Gastrocnemius medialis (tissue), 4 donors: ENCODE data around the gene PGAP2. TPM values are rescaled to one million over a fixed set of nuclear protein-coding genes. Genes with fewer than 3 reads are reported as not detected.

Experiments
- ATAC-seq, 2 donors: fragments of 150-250 bp; one replicate each; pipeline ENCODE4 v1.9.1; 2016
- DNase-seq, 2 donors: peaks; one replicate each; pipeline ENCODE4 v3.0.0-alpha.2; 2019
- H3K27ac ChIP-seq, 4 donors: fragments of 200-600 bp; sonication (generic); 1 replicate in 1 of 4; 2 replicates in 3 of 4; pipeline ENCODE4 v1.5.1; 2016 to 2018; ENCODE audit warnings: mild to moderate bottlenecking in 2 of 4, moderate library complexity in 1 of 4
- H3K27me3 ChIP-seq, 3 donors: fragments of 200-600 bp; sonication (generic) in 2 of 3; 1 replicate in 1 of 3; 2 replicates in 2 of 3; pipeline versions ENCODE4 v1.5.1 to v1.6.0; 2016 to 2019; ENCODE audit warnings: mild to moderate bottlenecking in 1 of 3, moderate library complexity in 1 of 3
- H3K36me3 ChIP-seq, 2 donors: fragments of 200-600 bp; sonication (generic) in 1 of 2; one replicate each; pipeline ENCODE4 v1.5.1; 2017 to 2018
- H3K4me1 ChIP-seq, 2 donors: fragments of 200-600 bp; sonication (generic) in 1 of 2; one replicate each; pipeline ENCODE4 v1.5.1; 2016 to 2017; ENCODE audit warnings: mild to moderate bottlenecking in 2 of 2
- H3K4me3 ChIP-seq, 4 donors: fragments of 200-600 bp; sonication (generic) in 3 of 4; 1 replicate in 1 of 4; 2 replicates in 3 of 4; pipeline ENCODE4 v1.5.1; 2016 to 2019; ENCODE audit warnings: mild to moderate bottlenecking in 2 of 4
- H3K9me3 ChIP-seq, 3 donors: fragments of 200-600 bp; sonication (generic) in 2 of 3; 1 replicate in 1 of 3; 2 replicates in 2 of 3; pipeline ENCODE4 v1.5.1; 2016 to 2019
- POLR2A ChIP-seq, 2 donors: fragments of 450-650 bp; IDR thresholded peaks; one replicate each; pipeline ENCODE4 v1.6.1; 2017; ENCODE audit warnings: antibody characterized with exemption in 2 of 2, mild to moderate bottlenecking in 2 of 2, moderate library complexity in 2 of 2
- in situ Hi-C, 4 donors: fragments of 200-750 bp; cut with MboI; loops; one replicate each; pipeline versions ENCODE4 v1.15.0 to v1.8.0; 2017; ENCODE audit warnings: low sequenced_read_pairs in 4 of 4
- intact Hi-C: fragments of 100-400 bp; cut with DNase I; formaldehyde crosslinking; loops from one replicate; pipeline ENCODE4 v1.15.1; 2023; ENCODE audit warnings: low total_unique reads
- total RNA-seq, 4 donors: library from RNA; depleted of rRNA; stranded (reverse); fragments of >200 nt; gene quantifications; one replicate each; pipeline versions ENCODE4 v1.1.0 to v1.2.3, GENCODE V29; 2016
- TF ChIP-seq, protein P1 (sequence below), 5 experiments: fragments of 450-650 bp in 3 of 5; fragments of 200-600 bp in 2 of 5; sonication (generic) in 2 of 5; IDR thresholded peaks in 4 of 5; conservative IDR thresholded peaks in 1 of 5; 1 replicate in 4 of 5; 2 replicates in 1 of 5; pipeline ENCODE4 v1.5.1; 2016 to 2019; ENCODE audit warnings: antibody characterized with exemption in 5 of 5, mild to moderate bottlenecking in 3 of 5, moderate library complexity in 3 of 5

The PGAP2 gene
- total RNA-seq, 4 donors from 2014 or later: 4.6 to 8.0 (median 6.5) TPM

DNA sequence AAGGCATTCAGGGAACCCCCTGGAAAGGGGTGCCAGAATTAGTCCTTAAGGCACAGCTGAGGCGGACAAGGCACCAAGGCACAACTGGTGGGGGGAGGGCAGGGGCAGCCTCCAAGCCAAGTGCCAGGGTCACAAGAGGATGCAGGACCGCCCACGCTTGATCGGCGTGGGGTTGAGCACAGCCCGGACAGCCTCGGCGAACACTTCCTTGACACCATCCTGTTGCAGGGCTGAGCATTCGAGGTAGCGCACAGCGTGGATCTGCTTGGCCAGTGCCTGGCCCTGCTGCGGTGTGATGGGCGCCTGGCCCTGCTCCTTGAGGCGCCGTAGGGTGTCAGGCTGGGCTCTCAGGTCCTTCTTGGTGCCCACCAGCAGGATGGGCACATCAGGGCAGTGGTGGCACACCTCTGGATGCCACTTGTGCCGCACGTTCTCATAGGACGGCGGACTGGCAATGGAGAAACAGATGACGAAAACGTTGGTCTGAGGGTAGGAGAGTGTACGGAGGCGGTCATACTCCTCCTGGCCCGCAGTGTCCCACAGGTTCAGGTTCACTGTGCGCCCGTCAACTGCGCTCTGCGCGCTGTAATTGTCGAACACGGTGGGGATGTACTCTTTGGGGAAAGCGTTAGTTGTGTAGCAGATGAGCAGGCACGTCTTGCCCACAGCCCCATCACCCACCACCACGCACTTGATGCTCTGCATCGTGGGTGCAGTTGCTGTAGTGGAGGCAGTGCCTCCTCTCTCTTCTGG is 19.2 kb downstream of the PGAP2 start:
- DNase-seq (no peak), ATAC-seq (no peak)
- no peaks in the 10 kb centered on the region for H3K9me3 ChIP-seq
- H3K36me3 ChIP-seq: peaks cover 0 to 29% of the 10 kb centered on the region in 2 donors
- in situ Hi-C loops: loop anchor here in 3 of 4 donors (25.0 kb wide), 2 partner anchors 365 to 785 kb away; partner anchors contain the start of gene TRIM68 (in 1 of the 3)
- no peak overlapping the region for H3K27ac ChIP-seq
- no peaks in the 10 kb centered on the region for H3K27me3 ChIP-seq
- H3K4me1 ChIP-seq: peaks cover 0 to 7% of the 10 kb centered on the region in 2 donors
- intact Hi-C loops: no loop called here
- TF ChIP-seq, protein P1, sequence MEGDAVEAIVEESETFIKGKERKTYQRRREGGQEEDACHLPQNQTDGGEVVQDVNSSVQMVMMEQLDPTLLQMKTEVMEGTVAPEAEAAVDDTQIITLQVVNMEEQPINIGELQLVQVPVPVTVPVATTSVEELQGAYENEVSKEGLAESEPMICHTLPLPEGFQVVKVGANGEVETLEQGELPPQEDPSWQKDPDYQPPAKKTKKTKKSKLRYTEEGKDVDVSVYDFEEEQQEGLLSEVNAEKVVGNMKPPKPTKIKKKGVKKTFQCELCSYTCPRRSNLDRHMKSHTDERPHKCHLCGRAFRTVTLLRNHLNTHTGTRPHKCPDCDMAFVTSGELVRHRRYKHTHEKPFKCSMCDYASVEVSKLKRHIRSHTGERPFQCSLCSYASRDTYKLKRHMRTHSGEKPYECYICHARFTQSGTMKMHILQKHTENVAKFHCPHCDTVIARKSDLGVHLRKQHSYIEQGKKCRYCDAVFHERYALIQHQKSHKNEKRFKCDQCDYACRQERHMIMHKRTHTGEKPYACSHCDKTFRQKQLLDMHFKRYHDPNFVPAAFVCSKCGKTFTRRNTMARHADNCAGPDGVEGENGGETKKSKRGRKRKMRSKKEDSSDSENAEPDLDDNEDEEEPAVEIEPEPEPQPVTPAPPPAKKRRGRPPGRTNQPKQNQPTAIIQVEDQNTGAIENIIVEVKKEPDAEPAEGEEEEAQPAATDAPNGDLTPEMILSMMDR (IDR thresholded peaks at IDR 0.05 in 4 of 5, conservative IDR thresholded peaks at IDR 0.05 in 1 of 5): no peak
- no peak for TF ChIP-seq POLR2A (IDR thresholded peaks at IDR 0.05)
- no peak overlapping the region for H3K4me3 ChIP-seq

DNA sequence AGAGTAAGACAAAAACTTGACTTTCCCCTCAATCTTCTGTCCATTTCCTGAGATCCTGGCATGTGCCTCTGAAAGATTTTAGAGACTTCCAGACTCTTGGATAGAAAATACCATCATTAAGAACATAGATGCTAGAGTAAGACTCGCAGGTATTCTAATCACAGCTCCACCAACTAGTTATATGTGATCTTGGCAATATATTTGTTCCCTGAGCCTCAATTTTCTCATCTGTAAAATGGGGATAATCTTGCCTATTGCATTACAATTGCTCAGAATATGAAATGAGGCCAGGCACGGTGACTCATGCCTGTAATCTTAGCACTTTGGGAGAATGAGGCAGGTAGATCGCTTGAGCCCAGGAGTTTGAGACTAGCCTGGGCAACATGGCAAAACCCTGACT is 21.7 kb downstream of the PGAP2 start:
- H3K36me3 ChIP-seq: peaks cover 0 to 29% of the 10 kb centered on the region in 2 donors
- H3K4me1 ChIP-seq: peaks cover 7 to 16% of the 10 kb centered on the region in 2 donors
- H3K4me3 ChIP-seq: no peak overlapping the region
- TF ChIP-seq POLR2A (IDR thresholded peaks at IDR 0.05): no peak
- TF ChIP-seq, protein P1 (IDR thresholded peaks at IDR 0.05 in 4 of 5, conservative IDR thresholded peaks at IDR 0.05 in 1 of 5): no peak
- in situ Hi-C loops (loop anchor here in 3 of 4 donors (25.0 kb wide), 2 partner anchors 368 to 782 kb away; partner anchors contain the start of gene TRIM68 (in 1 of the 3)), intact Hi-C loops (no loop called here)
- no peak overlapping the region for H3K27ac ChIP-seq
- H3K27me3 ChIP-seq: no peaks in the 10 kb centered on the region
- DNase-seq (no peak), ATAC-seq (no peak)
- no peaks in the 10 kb centered on the region for H3K9me3 ChIP-seq

DNA sequence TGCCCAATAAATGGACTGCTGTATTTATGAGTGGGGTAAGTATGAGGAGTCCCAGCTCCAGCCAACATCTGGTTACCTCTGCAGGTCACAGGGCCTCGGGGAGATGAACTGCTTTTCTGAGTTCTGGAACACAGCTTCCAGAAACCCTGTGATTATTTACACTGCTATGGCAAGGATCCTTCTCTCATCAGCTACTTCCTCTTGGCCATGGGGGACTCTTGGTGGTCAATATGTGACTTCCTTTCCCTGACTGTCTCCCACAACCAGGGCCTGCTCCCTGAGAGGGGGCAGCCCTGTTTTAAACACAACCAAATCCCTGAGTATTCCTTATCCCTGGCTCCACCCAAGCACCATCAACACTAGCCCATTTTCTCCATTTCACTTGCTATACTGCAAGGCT is 22.4 kb downstream of the PGAP2 start:
- Histone ChIP-seq H3K27ac (no peak overlapping the region), H3K36me3 (peaks cover 0 to 29% of the 10 kb centered on the region in 2 donors), H3K4me3 (no peak overlapping the region), H3K9me3 (no peaks in the 10 kb centered on the region), H3K27me3 (no peaks in the 10 kb centered on the region), H3K4me1 (peaks cover 7 to 22% of the 10 kb centered on the region in 2 donors)
- no peak for DNase-seq
- TF ChIP-seq, protein P1 (IDR thresholded peaks at IDR 0.05 in 4 of 5, conservative IDR thresholded peaks at IDR 0.05 in 1 of 5): no peak
- no peak for TF ChIP-seq POLR2A (IDR thresholded peaks at IDR 0.05)
- intact Hi-C loops: no loop called here
- in situ Hi-C loops: loop anchor here in 3 of 4 donors (25.0 kb wide), 2 partner anchors 368 to 782 kb away; partner anchors contain the start of gene TRIM68 (in 1 of the 3)
- no peak for ATAC-seq

DNA sequence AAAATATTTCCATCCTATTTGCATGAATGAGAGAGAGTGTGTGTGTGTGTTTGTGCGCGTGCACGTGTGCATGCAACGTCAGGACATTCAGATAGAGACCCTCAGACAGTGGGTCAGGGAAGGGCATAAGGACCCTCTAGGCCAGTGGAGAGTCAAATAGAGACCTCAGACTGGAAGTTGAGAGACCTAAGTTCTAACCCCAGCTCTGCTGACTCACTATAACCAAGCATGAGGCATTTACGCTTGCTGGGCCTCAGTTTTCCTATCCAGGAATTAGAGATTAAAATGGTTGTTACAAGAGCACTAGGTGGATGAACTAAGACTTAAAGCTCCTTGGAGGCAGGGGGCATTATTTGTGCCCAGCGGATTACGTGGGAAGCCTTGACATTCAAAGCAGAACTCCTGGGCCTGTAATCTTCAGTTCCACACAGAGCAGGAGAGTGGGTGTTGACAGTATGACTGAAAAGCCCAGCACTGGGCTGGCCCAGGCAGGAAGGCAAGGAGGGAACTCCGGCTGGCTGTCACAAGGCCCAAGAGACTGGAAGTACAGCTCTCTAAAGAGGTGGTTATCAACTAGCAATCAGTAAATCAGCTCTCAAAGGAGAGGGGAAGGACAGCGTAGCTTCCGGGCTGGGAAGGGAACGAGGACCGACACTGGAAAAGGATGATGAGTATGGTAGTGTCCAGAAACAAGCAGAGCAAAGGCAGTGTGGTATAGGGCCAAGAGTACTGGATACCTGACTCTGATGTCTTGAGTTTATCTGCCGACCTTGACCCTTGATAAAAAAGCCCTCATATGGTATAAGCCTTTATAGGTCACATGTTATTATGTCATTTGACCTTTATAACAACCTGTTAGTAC is 23.2 kb downstream of the PGAP2 start:
- Histone ChIP-seq H3K9me3 (no peaks in the 10 kb centered on the region), H3K4me1 (peaks cover 7 to 22% of the 10 kb centered on the region in 2 donors), H3K36me3 (peaks cover 0 to 22% of the 10 kb centered on the region in 2 donors), H3K4me3 (no peak overlapping the region), H3K27ac (no peak overlapping the region), H3K27me3 (no peaks in the 10 kb centered on the region)
- DNase-seq (no peak), ATAC-seq (no peak)
- intact Hi-C loops: no loop called here
- in situ Hi-C loops: loop anchor here in 3 of 4 donors (25.0 kb wide), 2 partner anchors 369 to 781 kb away; partner anchors contain the start of gene TRIM68 (in 1 of the 3)
- no peak for TF ChIP-seq POLR2A (IDR thresholded peaks at IDR 0.05)
- TF ChIP-seq, protein P1 (IDR thresholded peaks at IDR 0.05 in 4 of 5, conservative IDR thresholded peaks at IDR 0.05 in 1 of 5): no peak
